Erythroblast (primary cell): Measurements from ENCODE around the gene WDR53.
"Not testable (repeated sequence)": the region's sequence is repeated elsewhere in the genome, so short reads cannot be mapped to it uniquely, and the experiment has no call there.

Experiments
- DNase-seq, 2 experiments: peaks; one replicate each; lab custom pipeline; 2025; lab: John Stamatoyannopoulos, UW
- GATA1 ChIP-seq: IDR thresholded peaks from 2 replicates; pipeline ENCODE4 v1.6.1; 2011; ENCODE audit warnings: low read depth, mild to moderate bottlenecking, control low read depth, low read length, moderate library complexity
- POLR2A ChIP-seq: IDR thresholded peaks from 2 replicates; pipeline ENCODE4 v1.6.1; 2011; ENCODE audit warnings: mild to moderate bottlenecking, low read length

The WDR53 gene

GRCh38 chr3:196590279-196590678 is 21.9 kb upstream of the WDR53 start:
- no peak for TF ChIP-seq GATA1
- DNase-seq, result no peak

DNA sequence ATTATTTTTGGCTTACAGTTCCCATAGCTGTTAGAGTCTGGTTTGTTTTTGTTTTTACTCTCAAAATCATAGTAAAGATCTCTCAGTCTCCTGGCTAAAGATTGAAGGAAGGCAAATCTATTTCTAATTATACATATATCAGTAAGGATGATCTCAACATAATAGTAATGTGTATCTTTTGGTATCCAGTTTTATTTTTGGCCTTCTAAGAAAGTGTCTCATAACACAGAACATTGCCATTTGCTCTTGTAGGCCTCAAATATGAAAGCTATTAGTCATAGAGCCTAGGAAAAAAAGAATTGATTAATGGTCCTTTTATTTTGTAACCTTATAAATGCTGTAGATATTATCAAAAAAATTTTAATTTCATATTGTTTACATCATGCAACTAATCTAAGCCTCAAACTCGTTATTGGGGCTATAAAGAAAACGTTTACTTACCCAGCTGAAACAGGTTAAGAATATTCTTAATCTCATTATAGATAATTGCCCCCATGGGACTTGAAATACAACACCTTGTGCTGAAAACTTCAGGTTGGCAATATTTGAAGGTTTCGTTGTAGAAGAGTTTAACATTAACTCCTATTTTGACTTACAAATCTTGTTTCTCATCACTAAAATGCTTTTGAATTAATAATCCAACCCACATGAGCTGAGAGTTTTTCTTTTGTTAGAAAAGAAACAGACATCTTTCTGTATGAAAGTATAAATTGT is 16.8 kb upstream of the WDR53 start:
- TF ChIP-seq GATA1 (no peak), POLR2A (no peak)
- DNase-seq, result no peak

DNA sequence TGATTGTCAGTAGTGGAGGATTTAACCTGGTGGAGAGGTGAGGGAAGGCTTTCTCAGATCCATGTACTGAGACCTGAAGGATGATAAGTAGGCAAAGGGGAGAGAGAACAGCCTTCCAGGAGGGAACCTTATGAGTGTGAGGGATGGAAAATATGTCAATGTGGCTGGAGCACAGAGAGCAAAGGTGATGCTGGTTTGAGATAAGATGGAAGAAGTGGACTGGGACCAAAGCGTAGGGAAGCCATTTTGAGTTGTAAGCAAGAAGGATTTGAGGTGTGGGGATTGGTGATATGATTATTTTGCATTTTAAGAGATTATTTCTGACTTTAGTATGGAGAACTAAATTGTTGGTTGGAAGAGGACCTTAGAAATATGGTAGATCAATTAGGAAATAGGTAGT is 4.0 kb upstream of the WDR53 start:
- DNase-seq, result no peak
- no peak for TF ChIP-seq POLR2A
- no peak for TF ChIP-seq GATA1

DNA sequence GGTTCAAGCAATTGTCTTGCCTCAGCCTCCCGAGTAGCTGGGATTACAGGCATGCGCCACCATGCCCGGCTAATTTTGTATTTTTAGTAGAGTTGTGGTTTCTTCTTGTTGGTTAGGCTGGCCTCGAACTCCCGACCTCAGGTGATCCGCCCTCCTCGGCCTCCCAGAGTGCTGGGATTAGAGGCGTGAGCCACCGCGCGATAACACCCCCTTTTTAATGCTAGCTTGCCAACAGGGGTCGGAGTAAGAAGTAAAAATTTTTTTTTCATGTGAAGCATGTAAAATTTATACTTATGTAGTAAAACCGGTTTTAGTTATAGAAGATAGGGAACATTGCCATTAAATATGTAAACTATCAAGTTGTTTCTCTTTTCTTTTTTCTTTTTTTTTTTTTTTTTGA is 2.0 kb upstream of the WDR53 start:
- not testable (repeated sequence) for DNase-seq

GRCh38 chr3:196569003-196569516 is 706 bp upstream of the WDR53 start:
- TF ChIP-seq GATA1, result no peak
- no peak for TF ChIP-seq POLR2A
- peak; percentile 69 to 75 for DNase-seq

DNA sequence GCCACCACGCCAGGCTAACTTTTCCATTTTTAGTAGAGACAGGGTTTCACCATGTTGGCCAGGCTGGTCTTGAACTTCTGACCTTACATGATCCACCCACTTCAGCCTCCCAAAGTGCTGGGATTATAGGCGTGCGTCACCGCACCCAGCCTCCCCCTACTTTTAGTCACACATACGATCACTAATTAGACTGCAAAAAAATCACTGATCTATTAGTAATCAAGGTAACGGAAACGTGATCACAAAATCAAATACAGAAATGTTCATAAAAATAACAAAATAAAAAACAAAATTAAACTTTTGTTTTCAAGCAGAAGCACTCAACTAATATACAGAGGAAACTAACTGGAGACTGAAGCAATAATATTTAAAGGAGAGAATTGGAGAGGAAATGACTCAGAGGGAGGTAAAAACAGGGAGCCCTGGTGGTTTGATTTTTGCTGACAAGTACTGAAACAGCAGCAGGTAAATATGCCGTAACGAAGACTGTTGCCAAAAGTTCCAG is 4.6 kb downstream of the WDR53 start:
- DNase-seq, result no peak
- TF ChIP-seq GATA1 (no peak), POLR2A (no peak)

DNA sequence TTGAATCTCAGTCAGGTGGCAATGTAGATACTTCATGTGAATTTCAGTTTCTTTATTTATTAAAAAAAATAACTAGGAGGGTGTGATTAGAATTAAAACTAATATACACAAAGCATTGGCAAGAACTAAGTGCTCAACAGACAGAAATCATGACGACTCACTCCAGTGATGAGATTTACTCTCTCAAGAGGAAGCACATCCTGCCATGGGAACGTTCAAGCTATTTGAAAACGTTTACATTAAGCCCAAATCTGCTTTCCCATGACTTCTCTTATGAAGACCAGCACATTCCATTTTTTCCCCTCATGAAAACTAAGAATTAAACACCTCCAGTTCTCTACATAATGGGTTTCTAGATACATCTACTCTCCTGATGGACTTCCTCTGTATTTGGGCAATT is 8.5 kb downstream of the WDR53 start:
- DNase-seq, result no peak
- no peak for TF ChIP-seq GATA1
- TF ChIP-seq POLR2A, result no peak

- DNase-seq, result no peak
- no peak for TF ChIP-seq GATA1
- no peak for TF ChIP-seq POLR2A
These were observed 9.9 kb downstream of the WDR53 start for GRCh38 chr3:196558476-196558875.

- TF ChIP-seq POLR2A (no peak), GATA1 (no peak)
- no peak for DNase-seq
These were observed 11.1 kb downstream of the WDR53 start for GRCh38 chr3:196557236-196557635.

- no peak for TF ChIP-seq GATA1
- DNase-seq, result no peak
These were observed 13.1 kb downstream of the WDR53 start for GRCh38 chr3:196555295-196555694.

- DNase-seq, result no peak
These were observed 14.1 kb downstream of the WDR53 start for GRCh38 chr3:196554205-196554604.

DNA sequence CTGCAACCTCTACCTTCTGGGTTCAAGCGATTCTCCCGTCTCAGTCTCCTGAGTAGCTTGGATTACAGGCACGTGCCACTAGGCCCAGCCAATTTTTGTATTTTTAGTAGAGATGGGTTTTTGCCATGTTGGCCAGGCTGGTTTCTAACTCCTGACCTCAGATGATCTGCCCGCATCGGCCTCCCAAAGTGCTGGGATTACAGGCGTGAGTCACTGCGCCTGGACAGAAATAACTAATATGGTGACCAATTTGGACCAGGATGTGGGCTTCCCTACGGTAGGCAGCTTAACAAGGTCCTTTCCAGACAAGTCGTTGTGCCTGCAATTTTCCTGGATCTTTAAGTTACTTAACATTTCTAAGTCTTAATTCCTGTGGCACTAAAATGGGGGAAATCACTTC is 14.8 kb downstream of the WDR53 start:
- no peak for TF ChIP-seq POLR2A
- TF ChIP-seq GATA1, result no peak
- DNase-seq, result no peak

More at GRCh38 chr3:196554205-196554604, 14.1 kb downstream of the WDR53 start:
- no peak for TF ChIP-seq GATA1
- no peak for TF ChIP-seq POLR2A

DNA sequence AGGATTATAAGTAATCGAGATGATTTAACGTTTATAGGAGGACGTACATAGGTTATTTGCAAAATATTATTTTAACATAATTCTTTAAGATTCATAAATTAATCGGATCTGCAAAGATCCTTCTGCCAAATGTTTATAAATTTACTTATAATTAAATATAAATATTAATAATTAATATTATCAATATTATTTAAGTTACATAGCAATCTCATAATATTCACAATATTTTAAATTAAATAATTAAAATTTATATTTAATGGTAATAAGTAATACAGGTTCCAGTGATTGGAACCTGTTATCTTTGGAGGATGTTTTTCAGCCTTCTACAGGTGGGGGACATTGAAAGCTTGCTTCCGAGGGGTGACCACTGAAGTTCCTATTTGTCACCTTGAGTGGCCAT is 16.1 kb downstream of the WDR53 start:
- DNase-seq, result no peak
- TF ChIP-seq GATA1 (no peak), POLR2A (no peak)

- not testable (repeated sequence) for DNase-seq
These were observed 18.2 kb downstream of the WDR53 start for GRCh38 chr3:196550172-196550571.

DNA sequence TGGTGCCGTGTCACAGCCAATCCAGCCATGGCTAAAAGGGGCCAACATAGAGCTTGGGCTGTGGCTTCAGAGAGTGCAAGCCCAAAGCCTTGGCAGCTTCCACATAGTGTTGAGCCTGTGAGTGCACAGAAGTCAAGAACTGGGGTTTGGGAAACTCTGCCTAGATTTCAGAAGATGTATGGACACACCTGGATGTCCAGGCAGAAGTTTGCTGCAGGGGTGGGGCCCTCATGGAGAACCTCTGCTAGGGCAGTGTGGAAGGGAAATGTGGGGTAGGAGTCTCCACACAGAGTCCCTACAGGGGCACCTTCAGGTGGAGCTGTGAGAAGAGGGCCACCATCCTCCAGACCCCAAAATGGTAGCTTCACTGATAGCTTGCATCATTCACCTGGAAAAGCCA is 19.0 kb downstream of the WDR53 start:
- DNase-seq, result not testable (repeated sequence)

DNA sequence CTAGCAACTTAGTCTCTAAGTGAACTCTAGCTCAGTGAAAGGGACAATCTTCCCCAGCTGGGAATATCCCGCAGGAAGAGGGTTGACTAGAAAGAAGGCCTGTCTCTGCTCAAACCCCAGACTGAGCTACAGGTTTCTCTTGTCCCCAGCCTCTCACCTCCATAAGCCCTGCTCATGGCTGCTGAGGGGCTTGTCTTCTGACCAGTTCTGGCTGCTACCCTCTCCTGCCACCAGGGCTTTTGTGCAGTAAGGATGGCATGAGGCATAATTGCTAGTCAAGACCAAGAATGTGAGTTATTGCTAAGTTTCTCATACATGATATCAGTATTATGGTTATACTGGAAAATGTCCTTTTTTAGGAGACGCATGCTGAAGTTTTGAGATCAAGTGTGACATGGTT is 21.3 kb downstream of the WDR53 start:
- no peak for TF ChIP-seq POLR2A
- TF ChIP-seq GATA1, result no peak
- DNase-seq, result no peak
